Chondrocyte (in vitro differentiated cells): Measurements from ENCODE around the gene WNT1. TPM values are rescaled to one million over a fixed set of nuclear protein-coding genes. Genes with fewer than 3 reads are reported as not detected.

Source experiments
- DNase-seq: peaks from one replicate; pipeline ENCODE4 v3.0.0; 2021; ENCODE audit warnings: mixed read lengths, low spot score
- H3K27ac Mint-ChIP-seq: one replicate; pipeline ENCODE4 v1.8.0; 2021; ENCODE audit warnings: mild to moderate bottlenecking, moderate library complexity, mixed read lengths; ENCODE audit not compliant: unreplicated experiment
- H3K27me3 Mint-ChIP-seq: 2 replicates; pipeline ENCODE4 v1.8.0; 2021; ENCODE audit warnings: low read depth, mixed read lengths
- H3K36me3 Mint-ChIP-seq: 2 replicates; pipeline ENCODE4 v1.8.0; 2021; ENCODE audit warnings: low read depth, mixed read lengths
- H3K4me1 Mint-ChIP-seq: 2 replicates; pipeline ENCODE4 v1.8.0; 2021; ENCODE audit warnings: low read depth, mild to moderate bottlenecking, mixed read lengths
- H3K4me3 Mint-ChIP-seq: one replicate; pipeline ENCODE4 v1.8.0; 2021; ENCODE audit warnings: mild to moderate bottlenecking, moderate library complexity, mixed read lengths; ENCODE audit not compliant: unreplicated experiment
- H3K9me3 Mint-ChIP-seq: 2 replicates; pipeline ENCODE4 v1.8.0; 2021; ENCODE audit warnings: low read depth, mixed read lengths
- total RNA-seq: library from RNA; stranded (reverse); gene quantifications from 3 replicates; pipeline ENCODE4 v1.2.1, GENCODE V29; 2021
- TF ChIP-seq, protein P1 (sequence below): fragments of 200-600 bp; sonication (generic); IDR thresholded peaks from 2 replicates; pipeline ENCODE4 v1.5.0; 2021; ENCODE audit warnings: antibody characterized with exemption, mild to moderate bottlenecking, moderate library complexity

Gene WNT1
- total RNA-seq, 1 donor from 2014 or later, result not detected

DNA sequence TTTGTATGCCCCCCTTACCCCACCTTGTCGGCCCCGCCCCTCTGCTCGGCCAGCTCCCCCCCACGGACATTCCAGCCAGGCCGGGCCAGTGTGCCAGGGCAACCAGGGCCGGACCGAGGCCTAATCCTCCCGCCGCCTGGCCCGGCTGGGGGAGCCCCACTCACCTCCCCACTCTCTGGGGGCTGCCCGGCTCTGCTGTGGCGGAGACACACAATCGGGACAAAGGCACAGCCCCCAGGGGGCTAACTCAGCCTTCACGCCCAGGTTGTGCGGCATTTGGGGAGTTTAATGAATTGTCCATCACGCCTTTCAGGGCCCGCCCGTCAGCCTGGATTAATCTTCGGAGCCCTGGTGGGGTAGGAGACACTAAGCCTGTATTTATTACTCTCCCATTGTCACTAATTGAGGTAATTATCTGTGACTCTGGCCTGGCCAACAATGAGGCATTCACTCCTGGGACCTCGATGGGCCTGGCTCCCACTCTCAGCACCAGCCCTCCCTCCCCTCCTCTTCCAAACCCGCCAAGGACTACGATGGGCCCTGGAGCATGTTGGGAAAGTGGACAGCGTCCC is 8.7 kb downstream of the WNT1 start:
- Mint-ChIP-seq H3K27me3 (peaks cover 54% of the 10 kb centered on the region), H3K4me3 (no peak overlapping the region), H3K9me3 (no peaks in the 10 kb centered on the region), H3K36me3 (no peaks in the 10 kb centered on the region), H3K4me1 (peaks cover 17% of the 10 kb centered on the region), H3K27ac (no peak overlapping the region)
- DNase-seq, result no peak
- TF ChIP-seq, protein P1, sequence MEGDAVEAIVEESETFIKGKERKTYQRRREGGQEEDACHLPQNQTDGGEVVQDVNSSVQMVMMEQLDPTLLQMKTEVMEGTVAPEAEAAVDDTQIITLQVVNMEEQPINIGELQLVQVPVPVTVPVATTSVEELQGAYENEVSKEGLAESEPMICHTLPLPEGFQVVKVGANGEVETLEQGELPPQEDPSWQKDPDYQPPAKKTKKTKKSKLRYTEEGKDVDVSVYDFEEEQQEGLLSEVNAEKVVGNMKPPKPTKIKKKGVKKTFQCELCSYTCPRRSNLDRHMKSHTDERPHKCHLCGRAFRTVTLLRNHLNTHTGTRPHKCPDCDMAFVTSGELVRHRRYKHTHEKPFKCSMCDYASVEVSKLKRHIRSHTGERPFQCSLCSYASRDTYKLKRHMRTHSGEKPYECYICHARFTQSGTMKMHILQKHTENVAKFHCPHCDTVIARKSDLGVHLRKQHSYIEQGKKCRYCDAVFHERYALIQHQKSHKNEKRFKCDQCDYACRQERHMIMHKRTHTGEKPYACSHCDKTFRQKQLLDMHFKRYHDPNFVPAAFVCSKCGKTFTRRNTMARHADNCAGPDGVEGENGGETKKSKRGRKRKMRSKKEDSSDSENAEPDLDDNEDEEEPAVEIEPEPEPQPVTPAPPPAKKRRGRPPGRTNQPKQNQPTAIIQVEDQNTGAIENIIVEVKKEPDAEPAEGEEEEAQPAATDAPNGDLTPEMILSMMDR, result no peak

DNA sequence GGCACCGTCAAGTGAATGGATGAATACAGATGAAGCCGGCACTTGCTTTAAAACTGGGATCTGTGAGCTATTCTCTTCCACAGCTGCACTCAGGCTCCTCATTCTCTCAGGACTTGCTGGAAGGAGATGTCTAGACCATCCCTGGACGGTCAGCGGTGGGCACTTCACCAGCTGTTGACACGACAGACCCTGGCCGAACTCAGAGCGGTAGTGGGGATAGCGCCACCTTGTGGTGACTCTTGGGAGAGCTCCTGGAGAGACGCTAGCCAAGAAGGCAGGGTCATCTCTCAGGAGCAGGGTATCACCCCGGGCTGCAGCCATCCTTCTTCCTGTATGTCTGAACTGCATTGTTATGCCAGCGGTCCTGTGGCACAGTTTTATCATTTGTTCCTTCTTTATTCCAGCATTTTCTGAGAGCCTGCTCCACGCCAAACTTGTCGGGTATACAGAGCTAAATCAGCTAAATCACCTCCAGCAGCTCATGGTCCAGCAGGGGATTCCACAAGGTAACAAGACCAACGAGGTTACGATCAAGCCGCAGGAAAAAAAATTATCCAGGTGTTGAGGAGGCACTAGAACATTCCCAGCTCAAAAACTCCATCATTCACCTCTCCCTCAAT is 10.0 kb downstream of the WNT1 start:
- Mint-ChIP-seq H3K27me3 (peaks cover 44% of the 10 kb centered on the region), H3K4me1 (peaks cover 13% of the 10 kb centered on the region), H3K36me3 (no peaks in the 10 kb centered on the region), H3K27ac (no peak overlapping the region), H3K4me3 (no peak overlapping the region), H3K9me3 (no peaks in the 10 kb centered on the region)
- TF ChIP-seq, protein P1, result peak; percentile 87
- no peak for DNase-seq

DNA sequence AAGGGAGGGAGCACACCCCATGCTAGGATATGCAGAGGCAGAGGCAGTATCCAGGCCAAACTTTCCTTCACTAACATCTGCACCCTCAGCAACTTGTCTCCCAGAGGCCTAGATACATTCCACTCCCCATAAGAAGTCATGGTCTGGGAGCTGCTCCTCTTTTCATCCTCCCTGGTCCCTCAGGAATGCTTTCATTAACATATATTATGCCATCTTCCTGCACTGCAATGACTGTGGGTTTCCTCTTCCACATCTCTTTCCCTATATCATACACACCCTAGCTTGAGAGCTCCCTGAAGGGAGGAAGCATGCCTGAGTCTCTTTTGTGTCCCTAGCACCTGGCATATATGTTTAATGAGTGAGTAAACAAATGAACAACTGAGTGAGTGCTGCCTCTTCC is 12.4 kb downstream of the WNT1 start:
- Mint-ChIP-seq H3K27me3 (peaks cover 36% of the 10 kb centered on the region), H3K4me3 (no peak overlapping the region), H3K9me3 (no peaks in the 10 kb centered on the region), H3K4me1 (peaks cover 11% of the 10 kb centered on the region), H3K27ac (no peak overlapping the region), H3K36me3 (no peaks in the 10 kb centered on the region)
- TF ChIP-seq, protein P1, result no peak
- no peak for DNase-seq

DNA sequence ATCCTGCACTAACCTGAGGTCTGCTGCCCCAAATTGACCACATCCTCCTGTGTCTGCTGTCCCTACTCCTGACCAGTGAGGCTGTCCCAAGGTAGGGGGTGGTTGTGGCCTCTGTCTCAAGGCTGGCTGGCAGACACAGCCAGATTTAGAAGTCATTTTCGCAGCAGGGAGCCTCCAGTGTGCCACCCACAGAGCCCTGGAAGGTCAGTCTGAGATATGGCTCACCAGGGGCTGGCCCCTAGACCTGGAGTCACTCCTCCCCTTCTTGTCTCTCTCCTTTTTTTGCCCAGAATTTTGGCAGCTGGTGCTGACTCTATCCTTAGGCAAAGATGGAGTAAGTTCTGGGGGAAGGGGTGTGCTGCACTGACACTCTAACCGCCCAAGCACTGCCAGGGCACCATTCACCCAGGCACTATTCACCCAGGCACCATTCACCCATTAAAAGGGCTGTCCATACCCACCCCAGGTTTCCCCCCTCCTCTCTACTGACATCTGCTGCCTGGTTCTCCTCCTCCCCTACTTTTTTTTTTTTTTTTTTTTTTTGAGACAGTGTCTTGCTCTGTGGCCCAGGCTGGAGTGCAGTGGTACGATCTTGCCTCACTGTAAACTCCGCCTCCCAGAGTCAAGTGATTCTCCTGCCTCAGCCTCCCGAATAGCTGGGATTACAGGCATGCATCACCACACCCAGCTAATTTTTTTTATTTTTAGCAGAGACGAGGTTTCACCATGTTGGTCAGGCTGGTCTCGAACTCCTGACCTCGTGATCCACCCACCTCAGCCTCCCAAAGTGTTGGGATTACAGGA is 13.3 kb downstream of the WNT1 start:
- Mint-ChIP-seq H3K4me1 (peaks cover 6% of the 10 kb centered on the region), H3K36me3 (no peaks in the 10 kb centered on the region), H3K9me3 (no peaks in the 10 kb centered on the region), H3K27me3 (peaks cover 33% of the 10 kb centered on the region), H3K27ac (no peak overlapping the region), H3K4me3 (no peak overlapping the region)
- no peak for DNase-seq
- TF ChIP-seq, protein P1, result no peak

DNA sequence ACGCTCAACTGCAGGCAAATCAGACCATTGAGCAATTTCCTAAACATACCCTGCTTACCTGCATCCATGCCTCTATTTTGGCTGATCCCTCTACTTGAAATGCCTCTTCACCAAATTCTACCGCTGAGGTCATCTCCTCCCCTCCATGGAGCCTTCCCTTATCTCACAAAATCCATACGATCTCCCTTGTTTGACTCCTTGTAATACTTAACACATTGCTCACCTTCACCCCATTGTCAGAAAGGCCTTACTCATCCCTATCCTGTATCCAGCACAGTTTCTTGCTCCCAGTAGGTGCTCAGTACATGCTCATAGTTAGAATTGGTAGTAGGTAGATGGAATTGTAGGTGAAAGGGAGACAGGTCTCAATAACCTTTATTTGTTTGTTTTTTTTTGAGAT is 15.7 kb downstream of the WNT1 start:
- Mint-ChIP-seq H3K9me3 (no peaks in the 10 kb centered on the region), H3K36me3 (no peaks in the 10 kb centered on the region), H3K27me3 (peaks cover 15% of the 10 kb centered on the region), H3K4me3 (no peak overlapping the region), H3K27ac (no peak overlapping the region), H3K4me1 (peaks cover 10% of the 10 kb centered on the region)
- TF ChIP-seq, protein P1, result no peak
- no peak for DNase-seq
